HepG2 (cell line): ENCODE measurements around the gene DOLK. TPM values are rescaled to one million over a fixed set of nuclear protein-coding genes. Genes with fewer than 3 reads are reported as not detected.

ENCODE experiments used
- AGO1 ChIP-seq: fragments of 200-400 bp; formaldehyde crosslinking; IDR thresholded peaks from 2 replicates; pipeline ENCODE4 v1.6.1; 2017; ENCODE audit warnings: mild to moderate bottlenecking, low read depth, low read length, moderate library complexity; ENCODE audit not compliant: poor library complexity, severe bottlenecking
- FOXA1 ChIP-seq, 2 experiments: fragments of 450-650 bp in 1 of 2; sonication (generic) in 1 of 2; formaldehyde crosslinking in 1 of 2; IDR thresholded peaks; 2 replicates each; pipeline versions ENCODE4 v1.4.0 to v1.6.1; 2016 to 2020; ENCODE audit warnings: missing genetic modification reagents in 1 of 2
- HCFC1 ChIP-seq: fragments of 150-350 bp; IDR thresholded peaks from 2 replicates; pipeline ENCODE4 v1.6.1; 2014; ENCODE audit warnings: low read depth, low read length
- KDM3A ChIP-seq: IDR thresholded peaks from 2 replicates; pipeline ENCODE4 v1.6.1; 2018; ENCODE audit warnings: low read depth, missing compliant biosample characterization
- KLF11 ChIP-seq: IDR thresholded peaks from 2 replicates; pipeline ENCODE4 v1.6.1; 2016; ENCODE audit warnings: missing compliant biosample characterization
- MIER3 ChIP-seq: IDR thresholded peaks from 2 replicates; pipeline ENCODE4 v1.6.1; 2016; ENCODE audit warnings: missing compliant biosample characterization, borderline replicate concordance
- NR2C2 ChIP-seq: sonication (generic); formaldehyde crosslinking; IDR thresholded peaks from 2 replicates; pipeline ENCODE4 v1.4.0; 2020; ENCODE audit warnings: missing genetic modification reagents, mild to moderate bottlenecking, moderate library complexity, borderline replicate concordance
- NRL ChIP-seq: sonication (generic); formaldehyde crosslinking; IDR thresholded peaks from 2 replicates; pipeline ENCODE4 v1.5.0; 2020; ENCODE audit warnings: missing genetic modification reagents, mild to moderate bottlenecking, moderate library complexity, borderline replicate concordance
- PLRG1 ChIP-seq: fragments of 450-650 bp; conservative IDR thresholded peaks from 2 replicates; pipeline ENCODE4 v1.6.1; 2016
- POGZ ChIP-seq: sonication (generic); formaldehyde crosslinking; IDR thresholded peaks from 2 replicates; pipeline ENCODE4 v1.4.0; 2020; ENCODE audit warnings: mild to moderate bottlenecking, missing genetic modification reagents
- PRPF4 ChIP-seq: fragments of 200-400 bp; formaldehyde crosslinking; IDR thresholded peaks from 2 replicates; pipeline ENCODE4 v1.6.1; 2016; ENCODE audit warnings: low read length, low read depth; ENCODE audit not compliant: poor library complexity, severe bottlenecking
- U2AF2 ChIP-seq: fragments of 200-400 bp; formaldehyde crosslinking; IDR thresholded peaks from 2 replicates; pipeline ENCODE4 v1.6.1; 2017; ENCODE audit warnings: low read depth, mild to moderate bottlenecking, low read length
- ZFP62 ChIP-seq: sonication (generic); formaldehyde crosslinking; IDR thresholded peaks from 2 replicates; pipeline ENCODE4 v1.4.0; 2020; ENCODE audit warnings: missing genetic modification reagents
- ZFY ChIP-seq: sonication (generic); formaldehyde crosslinking; IDR thresholded peaks from 2 replicates; pipeline ENCODE4 v1.4.0; 2020; ENCODE audit warnings: missing genetic modification reagents
- ZFYVE20 ChIP-seq: sonication (generic); formaldehyde crosslinking; IDR thresholded peaks from 2 replicates; pipeline ENCODE4 v1.8.0; 2023; ENCODE audit warnings: low read depth, mild to moderate bottlenecking, moderate library complexity, missing genetic modification reagents, borderline replicate concordance
- ZNF496 ChIP-seq: sonication (generic); formaldehyde crosslinking; IDR thresholded peaks from 2 replicates; pipeline ENCODE4 v1.8.1; 2023; ENCODE audit warnings: mild to moderate bottlenecking, moderate library complexity, missing genetic modification reagents; ENCODE audit not compliant: insufficient replicate concordance
- ZNF747 ChIP-seq: sonication (generic); formaldehyde crosslinking; IDR thresholded peaks from 2 replicates; pipeline ENCODE4 v1.8.1; 2023; ENCODE audit warnings: missing genetic modification reagents, mild to moderate bottlenecking, borderline replicate concordance
- ZNF761 ChIP-seq: sonication (generic); formaldehyde crosslinking; conservative IDR thresholded peaks from 2 replicates; pipeline ENCODE4 v1.4.0; 2020; ENCODE audit warnings: mild to moderate bottlenecking, missing genetic modification reagents
- polyA plus RNA-seq, 8 experiments: library from polyadenylated mRNA; depleted of rRNA in 3 of 8; stranded (reverse) in 7 of 8; unstranded in 1 of 8; fragments of >200 nt; fragmentation: Illumina TruSeq in 4 of 8; extraction: Trizol in 4 of 8; gene quantifications; 2 replicates each; pipeline versions ENCODE4 v1.2.1 to v1.2.3, GENCODE V29; 2011 to 2016; ENCODE audit warnings: low read depth in 4 of 8, missing spikeins in 1 of 8, mixed read lengths in 1 of 8; ENCODE audit not compliant: insufficient read depth in 1 of 8
- total RNA-seq, 5 experiments: library from RNA; depleted of rRNA; stranded (reverse); fragments of >200 nt; fragmentation: Illumina TruSeq; extraction: Trizol; gene quantifications; 2 replicates each; pipeline ENCODE4 v1.2.3, GENCODE V29; 2016; ENCODE audit warnings: low read depth in 1 of 5
- TF ChIP-seq, protein P1 (sequence below): sonication (generic); formaldehyde crosslinking; IDR thresholded peaks from 2 replicates; pipeline ENCODE4 v1.5.0; 2020; ENCODE audit warnings: mild to moderate bottlenecking, missing genetic modification reagents
- TF ChIP-seq, protein P2 (sequence below): sonication (generic); formaldehyde crosslinking; IDR thresholded peaks from 2 replicates; pipeline ENCODE4 v1.4.0; 2020; ENCODE audit warnings: missing genetic modification reagents, low read depth, mild to moderate bottlenecking, borderline replicate concordance
- TF ChIP-seq, protein P3 (sequence below): sonication (generic); formaldehyde crosslinking; IDR thresholded peaks from 2 replicates; pipeline ENCODE4 v1.8.1; 2023; ENCODE audit warnings: mild to moderate bottlenecking, missing genetic modification reagents, borderline replicate concordance
- TF ChIP-seq, protein P4 (sequence below): fragments of 450-650 bp; IDR thresholded peaks from 2 replicates; pipeline ENCODE4 v1.6.1; 2017; ENCODE audit warnings: mild to moderate bottlenecking
- TF ChIP-seq, protein P5 (sequence below): IDR thresholded peaks from 2 replicates; pipeline ENCODE4 v1.6.1; 2016

DOLK gene
- total and polyA plus RNA-seq, 2 of the 13 experiments (the other 11 are each of a cell fraction or from before 2014, with no cell fraction given) = 15.4 to 18.7 TPM

DNA sequence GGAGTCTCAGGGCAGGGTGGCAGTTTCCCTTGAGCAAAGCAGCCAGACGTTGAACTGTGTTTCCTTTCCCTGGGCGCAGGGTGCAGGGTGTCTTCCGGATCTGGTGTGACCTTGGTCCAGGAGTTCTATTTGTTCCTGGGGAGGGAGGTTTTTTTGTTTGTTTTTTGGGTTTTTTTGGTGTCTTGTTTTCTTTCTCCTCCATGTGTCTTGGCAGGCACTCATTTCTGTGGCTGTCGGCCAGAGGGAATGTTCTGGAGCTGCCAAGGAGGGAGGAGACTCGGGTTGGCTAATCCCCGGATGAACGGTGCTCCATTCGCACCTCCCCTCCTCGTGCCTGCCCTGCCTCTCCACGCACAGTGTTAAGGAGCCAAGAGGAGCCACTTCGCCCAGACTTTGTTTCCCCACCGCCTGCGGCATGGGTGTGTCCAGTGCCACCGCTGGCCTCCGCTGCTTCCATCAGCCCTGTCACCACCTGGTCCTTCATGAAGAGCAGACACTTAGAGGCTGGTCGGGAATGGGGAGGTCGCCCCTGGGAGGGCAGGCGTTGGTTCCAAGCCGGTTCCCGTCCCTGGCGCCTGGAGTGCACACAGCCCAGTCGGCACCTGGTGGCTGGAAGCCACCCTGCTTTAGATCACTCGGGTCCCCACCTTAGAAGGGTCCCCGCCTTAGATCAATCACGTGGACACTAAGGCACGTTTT is 30.1 kb downstream of the DOLK start (continued):
- TF ChIP-seq, protein P1, sequence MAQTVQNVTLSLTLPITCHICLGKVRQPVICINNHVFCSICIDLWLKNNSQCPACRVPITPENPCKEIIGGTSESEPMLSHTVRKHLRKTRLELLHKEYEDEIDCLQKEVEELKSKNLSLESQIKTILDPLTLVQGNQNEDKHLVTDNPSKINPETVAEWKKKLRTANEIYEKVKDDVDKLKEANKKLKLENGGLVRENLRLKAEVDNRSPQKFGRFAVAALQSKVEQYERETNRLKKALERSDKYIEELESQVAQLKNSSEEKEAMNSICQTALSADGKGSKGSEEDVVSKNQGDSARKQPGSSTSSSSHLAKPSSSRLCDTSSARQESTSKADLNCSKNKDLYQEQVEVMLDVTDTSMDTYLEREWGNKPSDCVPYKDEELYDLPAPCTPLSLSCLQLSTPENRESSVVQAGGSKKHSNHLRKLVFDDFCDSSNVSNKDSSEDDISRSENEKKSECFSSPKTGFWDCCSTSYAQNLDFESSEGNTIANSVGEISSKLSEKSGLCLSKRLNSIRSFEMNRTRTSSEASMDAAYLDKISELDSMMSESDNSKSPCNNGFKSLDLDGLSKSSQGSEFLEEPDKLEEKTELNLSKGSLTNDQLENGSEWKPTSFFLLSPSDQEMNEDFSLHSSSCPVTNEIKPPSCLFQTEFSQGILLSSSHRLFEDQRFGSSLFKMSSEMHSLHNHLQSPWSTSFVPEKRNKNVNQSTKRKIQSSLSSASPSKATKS (CRISPR knock-in tag) = no peak
- TF ChIP-seq U2AF2 (no peak), FOXA1 (IDR thresholded peaks at IDR 0.05) (no peak), FOXA1 (CRISPR knock-in tag; IDR thresholded peaks at IDR 0.05) (peak; percentile 55), ZNF496 (CRISPR knock-in tag) (no peak), PLRG1 (no peak), ZFY (peak; percentile 54), NR2C2 (CRISPR knock-in tag) (no peak), ZFYVE20 (CRISPR knock-in tag) (no peak), PRPF4 (peak; percentile 23), ZFP62 (CRISPR knock-in tag) (no peak), ZNF747 (CRISPR knock-in tag) (0 out of 2 replicates have a peak, but pooled peaks have one; percentile 54), NRL (CRISPR knock-in tag) (peak; percentile 65; the same call in 1 of the 2 replicates), HCFC1 (no peak), KDM3A (CRISPR knock-in tag) (no peak; the same call in 1 of the 2 replicates), KLF11 (CRISPR knock-in tag) (no peak), POGZ (CRISPR knock-in tag) (no peak), MIER3 (CRISPR knock-in tag) (peak; percentile 22; the same call in 1 of the 2 replicates), ZNF761 (CRISPR knock-in tag) (no peak), AGO1 (no peak)
- TF ChIP-seq, protein P2, sequence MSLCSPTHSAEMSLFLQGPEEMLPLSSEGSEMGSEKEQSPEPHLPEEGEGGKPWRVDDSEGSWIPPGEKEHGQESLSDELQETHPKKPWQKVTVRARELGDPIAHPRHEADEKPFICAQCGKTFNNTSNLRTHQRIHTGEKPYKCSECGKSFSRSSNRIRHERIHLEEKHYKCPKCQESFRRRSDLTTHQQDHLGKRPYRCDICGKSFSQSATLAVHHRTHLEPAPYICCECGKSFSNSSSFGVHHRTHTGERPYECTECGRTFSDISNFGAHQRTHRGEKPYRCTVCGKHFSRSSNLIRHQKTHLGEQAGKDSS (CRISPR knock-in tag) = peak; percentile 61; the same call in 1 of the 2 replicates
- TF ChIP-seq, protein P3, sequence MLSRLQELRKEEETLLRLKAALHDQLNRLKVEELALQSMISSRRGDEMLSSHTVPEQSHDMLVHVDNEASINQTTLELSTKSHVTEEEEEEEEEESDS = no peak
- TF ChIP-seq, protein P4, sequence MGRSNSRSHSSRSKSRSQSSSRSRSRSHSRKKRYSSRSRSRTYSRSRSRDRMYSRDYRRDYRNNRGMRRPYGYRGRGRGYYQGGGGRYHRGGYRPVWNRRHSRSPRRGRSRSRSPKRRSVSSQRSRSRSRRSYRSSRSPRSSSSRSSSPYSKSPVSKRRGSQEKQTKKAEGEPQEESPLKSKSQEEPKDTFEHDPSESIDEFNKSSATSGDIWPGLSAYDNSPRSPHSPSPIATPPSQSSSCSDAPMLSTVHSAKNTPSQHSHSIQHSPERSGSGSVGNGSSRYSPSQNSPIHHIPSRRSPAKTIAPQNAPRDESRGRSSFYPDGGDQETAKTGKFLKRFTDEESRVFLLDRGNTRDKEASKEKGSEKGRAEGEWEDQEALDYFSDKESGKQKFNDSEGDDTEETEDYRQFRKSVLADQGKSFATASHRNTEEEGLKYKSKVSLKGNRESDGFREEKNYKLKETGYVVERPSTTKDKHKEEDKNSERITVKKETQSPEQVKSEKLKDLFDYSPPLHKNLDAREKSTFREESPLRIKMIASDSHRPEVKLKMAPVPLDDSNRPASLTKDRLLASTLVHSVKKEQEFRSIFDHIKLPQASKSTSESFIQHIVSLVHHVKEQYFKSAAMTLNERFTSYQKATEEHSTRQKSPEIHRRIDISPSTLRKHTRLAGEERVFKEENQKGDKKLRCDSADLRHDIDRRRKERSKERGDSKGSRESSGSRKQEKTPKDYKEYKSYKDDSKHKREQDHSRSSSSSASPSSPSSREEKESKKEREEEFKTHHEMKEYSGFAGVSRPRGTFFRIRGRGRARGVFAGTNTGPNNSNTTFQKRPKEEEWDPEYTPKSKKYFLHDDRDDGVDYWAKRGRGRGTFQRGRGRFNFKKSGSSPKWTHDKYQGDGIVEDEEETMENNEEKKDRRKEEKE = no peak
- TF ChIP-seq, protein P5, sequence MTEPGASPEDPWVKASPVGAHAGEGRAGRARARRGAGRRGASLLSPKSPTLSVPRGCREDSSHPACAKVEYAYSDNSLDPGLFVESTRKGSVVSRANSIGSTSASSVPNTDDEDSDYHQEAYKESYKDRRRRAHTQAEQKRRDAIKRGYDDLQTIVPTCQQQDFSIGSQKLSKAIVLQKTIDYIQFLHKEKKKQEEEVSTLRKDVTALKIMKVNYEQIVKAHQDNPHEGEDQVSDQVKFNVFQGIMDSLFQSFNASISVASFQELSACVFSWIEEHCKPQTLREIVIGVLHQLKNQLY (CRISPR knock-in tag) = peak; percentile 70
